Mononuclear cell (primary cell): Measurements from ENCODE around the gene PLCL1. TPM values are rescaled to one million over a fixed set of nuclear protein-coding genes. Genes with fewer than 3 reads are reported as not detected.

Experiments
- H3K27me3 ChIP-seq: 2 replicates; pipeline ENCODE4 v1.6.0; 2011; ENCODE audit warnings: low read length, control low read depth; ENCODE audit not compliant: insufficient read depth
- H3K4me1 ChIP-seq: 2 replicates; pipeline ENCODE4 v1.5.1; 2011; ENCODE audit warnings: mild to moderate bottlenecking, low read length, control low read depth; ENCODE audit not compliant: insufficient read depth
- H3K4me3 ChIP-seq: 2 replicates; pipeline ENCODE4 v1.5.1; 2011; ENCODE audit warnings: mild to moderate bottlenecking, low read length, moderate library complexity
- H3K9me3 ChIP-seq: 2 replicates; pipeline ENCODE4 v1.5.1; 2011; ENCODE audit warnings: low read depth, mild to moderate bottlenecking, control low read depth, low read length
- total RNA-seq: library from RNA; depleted of rRNA; stranded (reverse); fragments of >200 nt; gene quantifications from one replicate; pipeline ENCODE4 v1.2.3, GENCODE V29; 2012

PLCL1 gene
- total RNA-seq, 1 donor: 23.4 TPM

DNA sequence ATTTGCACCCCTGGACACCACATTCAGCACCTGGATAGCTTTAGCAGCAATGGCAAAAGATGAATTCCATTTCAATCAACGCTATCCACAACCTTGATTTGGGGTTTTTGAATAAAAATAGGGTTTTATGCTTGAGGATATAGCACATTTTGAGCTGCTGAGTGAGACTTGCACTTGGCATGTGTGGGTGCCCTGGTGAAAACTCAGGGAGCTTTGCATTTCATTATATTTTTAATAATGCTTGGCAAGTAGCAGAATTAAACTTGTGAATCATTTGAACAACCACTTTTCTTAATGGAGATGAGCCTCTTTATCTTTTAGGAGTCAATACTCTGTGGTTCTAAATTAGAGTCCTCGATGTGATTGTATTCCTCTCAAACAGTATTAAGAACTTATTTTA, 252.4 kb downstream of the PLCL1 start:
- no peaks in the 10 kb centered on the region for H3K27me3 ChIP-seq
- H3K4me1 ChIP-seq: no peaks in the 10 kb centered on the region
- H3K9me3 ChIP-seq: no peaks in the 10 kb centered on the region
- no peak overlapping the region for H3K4me3 ChIP-seq

DNA sequence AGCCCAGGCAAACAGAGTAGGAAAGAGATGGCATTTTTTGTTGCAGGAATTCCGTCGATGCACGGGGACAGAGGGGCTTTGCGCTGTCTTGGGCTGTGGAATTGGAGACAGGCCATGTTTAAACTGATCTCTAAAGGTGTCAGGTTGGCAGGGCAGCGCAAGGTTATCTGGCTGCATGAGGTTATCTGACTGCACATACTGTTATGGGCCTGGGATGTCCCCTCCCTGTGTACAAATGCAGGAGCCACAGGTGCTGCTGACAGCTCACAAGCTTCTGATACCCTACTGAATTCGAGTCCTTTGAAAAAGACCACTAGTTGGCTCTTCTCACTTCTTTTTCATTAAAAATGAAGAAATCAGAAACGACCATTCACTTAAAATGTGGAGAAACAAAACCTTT, 255.4 kb downstream of the PLCL1 start:
- Histone ChIP-seq H3K9me3 (no peaks in the 10 kb centered on the region), H3K27me3 (no peaks in the 10 kb centered on the region), H3K4me3 (no peak overlapping the region), H3K4me1 (no peaks in the 10 kb centered on the region)

DNA sequence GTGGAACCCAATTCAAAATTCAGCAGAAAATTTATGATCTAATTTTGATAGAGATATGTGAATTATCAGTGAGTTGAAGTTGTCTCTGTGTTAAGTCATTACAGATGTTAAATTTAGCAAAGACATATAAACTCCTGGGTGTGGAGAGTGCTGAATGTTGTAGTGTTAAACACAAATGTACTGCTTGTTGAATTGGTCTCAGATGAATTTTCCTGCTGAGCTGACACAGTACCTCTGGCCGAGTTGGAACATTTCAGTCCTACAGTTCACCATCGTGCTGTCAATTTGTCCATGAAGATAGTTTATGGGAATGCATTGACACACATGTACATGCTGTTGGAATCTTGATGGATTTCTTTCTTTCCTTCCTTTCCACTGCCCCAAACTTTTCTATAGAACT, 255.9 kb downstream of the PLCL1 start:
- Histone ChIP-seq H3K4me3 (no peak overlapping the region), H3K4me1 (no peaks in the 10 kb centered on the region), H3K27me3 (no peaks in the 10 kb centered on the region), H3K9me3 (no peaks in the 10 kb centered on the region)

DNA sequence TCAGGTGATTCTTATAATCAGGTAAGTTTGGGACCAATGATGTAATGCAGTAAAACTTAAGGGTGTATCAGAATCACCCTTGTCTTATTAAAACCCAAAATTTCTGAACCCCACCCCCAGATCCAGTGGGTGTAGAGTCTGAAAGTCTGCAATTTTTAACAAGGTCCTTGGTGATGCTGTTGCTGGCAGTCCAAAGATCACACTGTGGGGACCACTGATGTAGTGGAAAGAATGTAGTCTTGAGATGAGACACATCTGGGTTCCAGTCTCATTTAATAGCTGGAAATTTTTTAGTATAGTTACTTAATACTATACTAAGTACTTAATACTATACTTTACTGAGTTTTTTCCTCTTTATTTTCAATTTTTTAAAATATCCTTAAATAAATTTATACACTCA, 258.4 kb downstream of the PLCL1 start:
- Histone ChIP-seq H3K4me3 (no peak overlapping the region), H3K27me3 (no peaks in the 10 kb centered on the region), H3K4me1 (no peaks in the 10 kb centered on the region), H3K9me3 (no peaks in the 10 kb centered on the region)

DNA sequence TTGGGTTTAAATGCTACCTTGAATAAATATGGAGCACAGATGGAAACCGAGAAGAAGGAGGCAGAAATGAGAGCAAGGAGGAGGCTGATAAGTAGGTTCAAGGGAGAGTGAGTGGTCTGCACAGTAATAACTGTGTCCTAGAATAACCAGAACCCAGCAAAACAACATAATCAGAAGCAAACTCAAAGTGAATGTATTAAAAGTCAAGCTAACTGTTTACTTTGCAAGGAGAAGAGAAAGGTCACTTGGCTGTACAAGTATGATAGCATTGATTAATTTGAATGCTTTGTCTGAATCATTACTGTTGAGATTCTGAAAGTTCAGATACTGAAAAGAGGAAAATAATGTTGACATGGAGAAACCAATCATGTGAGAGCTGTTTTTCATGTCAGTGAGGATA, 258.8 kb downstream of the PLCL1 start:
- Histone ChIP-seq H3K9me3 (no peaks in the 10 kb centered on the region), H3K4me3 (no peak overlapping the region), H3K4me1 (no peaks in the 10 kb centered on the region), H3K27me3 (no peaks in the 10 kb centered on the region)

DNA sequence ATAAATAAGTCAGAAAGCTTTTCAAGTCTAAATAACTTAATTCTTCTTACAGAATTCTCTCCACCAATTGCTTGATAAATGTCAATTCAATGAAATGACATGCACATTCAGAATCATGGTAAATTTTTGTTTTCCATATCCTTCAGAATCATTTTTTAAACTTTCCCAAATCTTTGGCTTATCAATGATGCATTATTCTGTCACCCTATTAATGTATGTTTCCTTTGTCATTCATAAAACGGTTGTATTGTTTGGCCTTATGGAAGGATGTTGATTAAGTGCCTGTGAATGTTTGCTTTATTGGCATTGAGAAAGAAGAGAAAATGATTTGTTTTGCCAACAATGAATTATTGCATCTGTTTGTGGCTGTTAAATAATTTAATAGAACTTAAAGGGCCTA, 260.9 kb downstream of the PLCL1 start:
- no peak overlapping the region for H3K4me3 ChIP-seq
- H3K9me3 ChIP-seq: no peaks in the 10 kb centered on the region

DNA sequence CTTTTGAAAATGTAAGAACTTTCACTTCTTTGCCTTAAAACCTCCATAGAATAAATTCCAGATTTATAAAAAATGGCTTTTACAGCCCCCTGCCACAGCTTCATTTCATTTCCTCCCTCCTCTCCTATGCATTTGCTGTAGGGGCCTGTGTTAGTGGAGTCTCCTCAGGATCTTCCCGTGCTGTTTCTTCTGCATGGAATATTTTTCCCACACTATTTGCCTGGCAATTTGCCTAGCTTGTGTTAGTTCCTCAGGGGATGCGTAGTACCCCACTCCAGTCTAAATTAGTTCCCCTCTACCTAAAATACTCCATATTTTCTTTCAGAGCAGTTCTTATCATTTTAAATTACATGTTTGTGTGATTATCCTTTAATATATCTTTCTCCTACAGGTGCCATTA, 262.2 kb downstream of the PLCL1 start:
- no peaks in the 10 kb centered on the region for H3K27me3 ChIP-seq
- no peaks in the 10 kb centered on the region for H3K9me3 ChIP-seq
- H3K4me1 ChIP-seq: no peaks in the 10 kb centered on the region
- no peak overlapping the region for H3K4me3 ChIP-seq

More for the DNA sequence above, 260.9 kb downstream of the PLCL1 start:
- no peaks in the 10 kb centered on the region for H3K27me3 ChIP-seq
- H3K4me1 ChIP-seq: no peaks in the 10 kb centered on the region

DNA sequence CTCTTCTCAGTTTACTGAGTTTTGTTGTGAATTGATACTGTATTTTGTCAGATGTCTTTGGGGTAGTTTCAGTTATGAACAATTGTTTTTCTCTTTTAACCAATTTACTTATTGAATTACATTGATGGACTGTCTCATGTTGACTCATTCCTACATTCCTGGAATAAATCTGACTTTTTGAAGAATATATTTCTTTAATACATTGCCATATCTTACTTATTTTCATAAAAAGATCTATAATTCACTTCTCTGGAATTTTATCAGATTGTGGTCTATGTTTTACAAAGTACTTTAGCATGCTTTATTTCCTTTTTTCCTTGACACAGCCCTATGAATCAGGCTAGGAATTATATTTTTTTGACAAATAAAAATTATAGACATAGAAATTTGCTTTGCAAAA, 268.3 kb downstream of the PLCL1 start:
- no peaks in the 10 kb centered on the region for H3K4me1 ChIP-seq
- H3K9me3 ChIP-seq: no peaks in the 10 kb centered on the region
- no peak overlapping the region for H3K4me3 ChIP-seq
- H3K27me3 ChIP-seq: no peaks in the 10 kb centered on the region

DNA sequence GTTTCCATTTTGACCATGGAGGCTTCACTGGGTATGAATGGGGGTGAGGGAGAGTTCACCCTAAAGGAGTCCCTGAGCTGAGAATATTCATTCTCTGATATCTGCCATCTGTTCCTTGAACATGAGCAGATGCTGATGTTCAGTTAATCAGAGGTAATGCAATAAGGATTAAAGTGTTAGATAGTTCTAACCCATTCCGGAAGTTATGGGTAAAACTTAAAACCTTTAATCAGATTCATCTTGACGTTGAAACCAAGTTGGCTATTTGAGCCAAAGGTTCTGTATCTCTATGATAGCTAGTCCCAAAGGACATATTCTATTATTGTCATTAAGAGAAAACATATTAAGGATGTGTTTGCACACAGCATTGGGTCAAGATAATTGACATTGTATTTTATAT, 268.9 kb downstream of the PLCL1 start:
- no peak overlapping the region for H3K4me3 ChIP-seq
- H3K27me3 ChIP-seq: no peaks in the 10 kb centered on the region
- no peaks in the 10 kb centered on the region for H3K4me1 ChIP-seq
- no peaks in the 10 kb centered on the region for H3K9me3 ChIP-seq

DNA sequence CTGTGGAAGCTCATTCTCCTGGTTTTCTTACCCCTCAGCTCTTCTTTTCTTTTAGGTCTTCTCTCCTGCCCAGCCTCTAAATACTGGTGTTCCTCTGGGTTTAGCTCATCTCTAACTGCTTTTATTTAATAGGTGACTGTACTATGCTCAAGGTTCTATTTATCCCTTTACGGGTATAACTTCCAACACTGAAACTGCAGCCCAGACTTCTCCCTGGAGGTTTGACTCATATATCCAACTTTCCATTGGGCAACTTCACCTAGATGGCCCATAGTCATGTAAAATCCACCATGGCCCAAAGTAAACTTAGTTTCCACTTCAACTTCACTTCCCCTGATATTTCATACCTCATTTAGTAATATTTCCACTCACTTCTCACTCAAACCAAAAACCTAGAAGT, 273.1 kb downstream of the PLCL1 start:
- no peaks in the 10 kb centered on the region for H3K9me3 ChIP-seq
- H3K4me3 ChIP-seq: no peak overlapping the region
- H3K27me3 ChIP-seq: no peaks in the 10 kb centered on the region
- no peaks in the 10 kb centered on the region for H3K4me1 ChIP-seq

DNA sequence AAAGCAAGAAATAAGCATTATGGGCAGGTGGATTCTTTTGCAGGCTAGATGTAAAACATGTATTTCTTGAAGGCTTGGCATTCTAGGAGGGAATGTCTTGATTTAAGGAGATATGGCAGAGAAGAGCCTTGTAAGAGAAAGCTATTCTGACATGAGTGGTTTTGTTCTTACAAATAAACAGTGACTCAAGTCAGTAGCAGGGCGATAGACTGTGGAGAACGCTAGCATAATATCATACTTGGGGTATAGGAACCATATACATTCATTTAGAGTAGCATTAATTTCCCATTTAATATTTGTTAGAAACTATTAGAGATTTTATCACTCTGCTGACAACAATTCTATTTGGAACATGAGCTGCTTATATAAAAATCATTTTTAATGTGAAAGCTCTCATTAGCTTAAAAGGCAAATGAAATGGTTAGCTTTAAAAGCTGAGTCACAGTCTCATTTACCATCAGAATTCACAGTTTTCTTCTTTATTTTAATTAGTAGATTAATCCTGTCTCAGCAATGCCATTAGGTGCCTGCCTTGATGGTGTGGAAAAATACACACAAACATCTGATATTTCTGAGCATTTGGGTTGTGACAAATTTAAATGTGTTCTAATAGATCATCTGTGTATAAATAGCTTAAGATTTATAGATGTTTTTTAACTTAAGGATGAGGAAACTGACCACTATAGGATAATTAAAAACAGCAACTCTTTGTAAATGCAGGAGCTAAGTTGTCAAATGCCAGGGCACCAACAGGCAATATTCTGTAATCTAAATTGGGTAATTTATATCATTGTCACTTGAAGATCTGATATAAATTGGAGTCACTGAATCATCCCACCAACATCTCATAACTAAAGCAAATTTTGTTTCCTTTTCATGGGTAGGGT, 276.7 kb downstream of the PLCL1 start:
- Histone ChIP-seq H3K9me3 (no peaks in the 10 kb centered on the region), H3K4me1 (no peaks in the 10 kb centered on the region), H3K4me3 (no peak overlapping the region), H3K27me3 (no peaks in the 10 kb centered on the region)

DNA sequence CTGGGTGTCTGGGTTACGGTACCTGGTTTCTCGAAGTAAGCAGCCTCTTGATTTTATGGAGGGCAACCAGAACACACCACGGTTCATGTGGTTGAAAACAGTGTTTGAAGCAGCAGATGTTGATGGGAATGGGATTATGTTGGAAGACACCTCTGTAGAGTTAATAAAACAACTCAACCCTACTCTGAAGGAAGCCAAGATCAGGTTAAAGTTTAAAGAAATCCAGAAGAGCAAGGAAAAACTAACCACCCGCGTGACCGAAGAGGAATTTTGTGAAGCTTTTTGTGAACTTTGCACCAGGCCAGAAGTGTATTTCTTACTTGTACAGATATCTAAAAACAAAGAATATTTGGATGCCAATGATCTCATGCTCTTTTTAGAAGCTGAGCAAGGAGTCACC, 279.8 kb downstream of the PLCL1 start:
- Histone ChIP-seq H3K27me3 (no peaks in the 10 kb centered on the region), H3K9me3 (no peaks in the 10 kb centered on the region), H3K4me1 (no peaks in the 10 kb centered on the region), H3K4me3 (no peak overlapping the region)

DNA sequence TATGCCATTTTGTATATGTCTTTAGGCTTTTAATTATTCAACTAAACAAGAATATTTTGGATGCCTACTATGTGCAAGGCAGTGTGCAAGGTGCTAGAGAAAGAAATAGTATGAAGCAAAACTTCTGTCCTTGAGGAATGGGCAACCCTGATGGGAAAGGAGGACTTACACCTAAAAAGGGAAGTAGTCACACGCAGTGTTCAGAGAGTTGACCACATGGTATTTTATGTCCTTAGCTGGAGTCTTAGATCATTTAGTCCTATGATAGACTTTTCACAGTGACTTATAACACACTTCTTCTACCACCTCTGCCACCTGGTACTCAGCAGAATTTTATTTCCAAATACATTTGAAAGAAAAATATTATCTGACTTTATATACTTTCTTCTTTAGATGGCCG, 291.6 kb downstream of the PLCL1 start:
- Histone ChIP-seq H3K9me3 (no peaks in the 10 kb centered on the region), H3K27me3 (no peaks in the 10 kb centered on the region), H3K4me3 (no peak overlapping the region), H3K4me1 (peaks cover 4% of the 10 kb centered on the region)

DNA sequence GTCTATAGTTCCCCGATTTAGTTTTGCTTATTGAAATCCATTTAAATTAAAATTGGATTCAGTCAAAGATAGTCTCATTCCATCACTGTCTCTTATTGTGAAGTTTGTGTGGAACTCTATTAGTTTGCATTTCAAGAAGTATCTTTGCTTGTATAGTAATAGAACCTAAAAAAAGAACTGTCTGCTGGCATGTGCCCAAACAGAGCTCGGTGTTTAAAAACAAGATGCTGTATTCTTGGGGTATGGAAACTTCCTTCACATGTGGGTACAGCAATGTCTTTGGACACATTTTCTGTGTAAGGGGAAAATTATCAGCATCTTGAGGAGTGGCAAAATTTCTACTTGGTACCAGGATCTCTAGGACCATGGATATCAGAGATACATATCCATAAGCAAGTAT, 292.6 kb downstream of the PLCL1 start:
- Histone ChIP-seq H3K4me3 (no peak overlapping the region), H3K9me3 (no peaks in the 10 kb centered on the region), H3K27me3 (no peaks in the 10 kb centered on the region), H3K4me1 (peaks cover 4% of the 10 kb centered on the region)

DNA sequence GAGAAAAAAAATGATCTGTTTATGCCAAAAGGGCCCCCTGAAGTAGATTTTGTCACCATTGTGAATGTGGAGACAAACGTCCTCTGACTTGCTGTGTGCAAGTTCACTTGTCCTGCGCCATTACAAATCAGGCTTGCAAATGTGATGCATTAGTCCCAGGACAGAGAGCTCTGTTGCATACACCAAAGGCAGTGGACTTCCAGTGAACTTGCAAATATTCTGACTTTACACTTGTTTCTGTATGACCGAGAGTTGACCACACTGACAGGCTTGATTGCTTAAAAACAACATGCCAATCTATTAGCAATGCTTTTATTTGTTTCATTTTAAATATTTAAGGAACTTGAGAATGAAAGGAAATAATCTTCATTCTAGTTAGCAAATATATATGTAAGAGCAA, 293.2 kb downstream of the PLCL1 start:
- Histone ChIP-seq H3K27me3 (no peaks in the 10 kb centered on the region), H3K4me1 (peaks cover 4% of the 10 kb centered on the region), H3K9me3 (no peaks in the 10 kb centered on the region), H3K4me3 (no peak overlapping the region)

DNA sequence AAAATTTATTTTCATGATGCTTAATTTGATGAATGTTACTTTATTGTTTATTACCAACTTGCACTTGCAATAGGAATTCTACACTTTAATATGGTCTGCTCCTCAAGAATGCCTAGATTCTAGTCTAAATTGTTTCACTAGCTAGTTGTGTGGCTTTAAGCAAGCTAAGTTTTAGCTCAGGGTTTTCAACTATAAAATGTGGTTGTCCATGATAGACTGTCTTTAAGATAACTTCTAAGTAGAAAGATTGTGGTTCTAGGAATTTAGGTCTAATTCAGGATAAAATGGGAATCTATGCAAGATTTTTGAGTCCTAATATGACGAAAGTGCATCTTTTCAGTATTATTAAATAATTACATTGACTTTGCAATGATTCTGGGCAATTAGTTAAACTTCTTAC, 294.0 kb downstream of the PLCL1 start:
- Histone ChIP-seq H3K9me3 (no peaks in the 10 kb centered on the region), H3K4me3 (no peak overlapping the region), H3K4me1 (peaks cover 4% of the 10 kb centered on the region), H3K27me3 (no peaks in the 10 kb centered on the region)
